Choroid plexus epithelial cell (primary cell): ENCODE data around the gene FAM229B.
A peak's percentile ranks its signal among the peaks of the same experiment; 100 is the strongest.

Source experiments
- DNase-seq: peaks from one replicate; pipeline ENCODE4 v3.0.0-alpha.2; 2010; ENCODE audit warnings: low read depth
- H3K4me3 ChIP-seq: 2 replicates; pipeline ENCODE4 v1.5.1; 2011; ENCODE audit warnings: low read depth, mild to moderate bottlenecking, control low read depth, low read length, moderate library complexity
- CTCF ChIP-seq: conservative IDR thresholded peaks from 2 replicates; pipeline ENCODE4 v1.5.1; 2011; ENCODE audit warnings: low read depth, mild to moderate bottlenecking, control low read depth, inconsistent platforms, low read length, moderate library complexity

Gene FAM229B, protein sequence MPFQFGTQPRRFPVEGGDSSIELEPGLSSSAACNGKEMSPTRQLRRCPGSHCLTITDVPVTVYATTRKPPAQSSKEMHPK

DNA sequence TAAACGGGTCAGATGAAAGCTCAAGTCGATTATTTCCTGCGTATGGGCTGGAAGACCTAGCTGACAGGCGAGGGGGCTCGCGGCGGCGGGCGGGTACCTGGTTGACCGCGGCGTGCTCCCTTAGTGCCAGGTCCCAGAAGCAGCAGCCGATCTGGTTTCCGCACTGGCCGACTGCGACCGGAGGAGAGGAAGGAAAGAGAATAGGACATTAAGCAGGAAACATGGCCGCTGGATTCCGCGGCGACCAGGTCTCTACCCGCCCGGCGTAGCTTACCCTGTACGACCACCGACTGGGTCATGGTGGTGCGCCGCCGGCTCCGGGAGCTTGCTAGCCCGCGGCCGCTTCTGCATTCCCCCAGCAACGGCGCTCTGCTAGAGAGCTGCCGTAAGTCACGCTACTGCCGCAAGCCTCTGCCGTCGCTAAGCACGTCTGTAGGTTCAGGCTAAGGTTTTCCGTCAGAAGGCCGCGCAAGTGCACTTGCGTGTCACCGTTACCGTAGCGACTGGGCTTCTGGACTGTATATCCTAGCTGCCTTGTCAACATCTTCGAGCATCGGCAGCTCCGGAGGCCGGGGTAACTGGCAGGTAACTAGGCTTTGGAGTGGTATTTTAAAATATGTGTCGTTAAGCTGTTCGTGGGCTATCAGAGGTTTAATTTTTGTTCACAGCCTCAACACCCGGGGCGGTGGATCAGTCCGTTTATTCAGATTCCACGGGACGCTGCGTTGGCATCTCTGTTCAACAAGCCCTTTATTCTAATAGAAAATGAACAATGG, at the start of gene FAM229B, which contains the start of gene TUBE1:
Gene FAM229B (plus strand): TSS at position 456 of the 776 bp plus-strand sequence. CDS start 11,693 bp downstream, outside the sequence.
Gene TUBE1 (minus strand): TSS at position 347 of the 776 bp plus-strand sequence. CDS start 48 bp downstream, at position 299.
- DNase-seq, result peak; percentile 99
- peak within 1 kb of the TSS; percentile 87 for H3K4me3 ChIP-seq
- no peak for TF ChIP-seq CTCF

DNA sequence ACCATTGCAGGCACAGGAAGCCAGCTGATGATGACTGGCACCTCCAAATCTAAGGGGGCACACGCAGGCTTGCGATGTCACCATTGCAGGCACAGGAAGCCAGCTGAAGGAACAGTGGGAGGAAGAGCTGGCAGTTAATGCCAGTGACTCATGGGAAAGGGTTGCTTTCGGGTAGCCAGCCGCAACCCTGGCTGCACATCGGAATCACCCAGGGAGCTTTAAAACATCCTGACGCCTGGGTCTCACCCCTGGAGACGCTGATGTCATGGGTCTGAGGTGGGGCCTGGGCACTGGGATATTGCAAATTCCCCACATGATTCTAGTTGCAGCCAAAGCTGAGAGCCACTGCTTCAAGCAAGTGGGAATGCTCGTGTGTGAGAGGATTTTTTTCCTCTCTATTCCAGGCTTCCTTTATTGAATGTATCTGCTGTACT, 49.6 kb upstream of the FAM229B start:
- H3K4me3 ChIP-seq, result no peak overlapping the region

GRCh38 chr6:112038268-112038667, 49.1 kb upstream of the FAM229B start:
- TF ChIP-seq CTCF, result no peak
- DNase-seq, result peak; percentile 53
- no peak overlapping the region for H3K4me3 ChIP-seq

More for the DNA sequence above, 49.6 kb upstream of the FAM229B start:
- TF ChIP-seq CTCF, result no peak
- DNase-seq, result peak; percentile 91

DNA sequence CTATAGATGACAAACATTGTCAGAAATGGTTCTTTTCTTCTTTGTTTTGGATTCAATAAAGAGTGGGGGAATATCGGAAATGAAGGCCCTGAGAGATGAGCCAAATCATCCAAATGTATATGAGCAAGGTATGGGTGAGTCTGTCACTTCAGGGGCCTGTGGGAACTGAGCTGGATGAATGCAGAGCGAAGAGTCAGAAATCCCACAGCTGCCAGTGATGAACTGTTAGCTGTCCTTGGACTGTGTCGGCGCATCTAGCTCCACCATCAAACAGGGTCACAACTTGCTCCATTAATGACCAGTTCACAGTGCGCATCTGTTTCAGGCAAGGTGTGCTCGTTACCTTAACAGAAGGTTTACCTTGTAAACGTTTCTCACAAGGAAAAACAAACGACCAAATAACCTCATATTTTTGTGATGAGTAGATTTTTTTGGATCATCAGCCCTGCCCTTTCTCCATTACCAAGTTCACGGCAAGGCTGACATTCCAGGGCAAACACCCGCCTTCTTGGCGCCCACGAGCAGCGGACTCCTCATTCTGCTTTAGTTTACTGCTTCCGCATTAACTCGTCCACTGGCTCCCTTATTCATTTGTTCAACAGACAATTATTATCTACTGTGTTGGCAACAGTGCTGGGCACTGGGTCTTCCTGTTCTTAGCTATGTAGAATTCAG, 48.5 kb upstream of the FAM229B start:
- no peak for DNase-seq
- no peak for TF ChIP-seq CTCF
- no peak overlapping the region for H3K4me3 ChIP-seq

DNA sequence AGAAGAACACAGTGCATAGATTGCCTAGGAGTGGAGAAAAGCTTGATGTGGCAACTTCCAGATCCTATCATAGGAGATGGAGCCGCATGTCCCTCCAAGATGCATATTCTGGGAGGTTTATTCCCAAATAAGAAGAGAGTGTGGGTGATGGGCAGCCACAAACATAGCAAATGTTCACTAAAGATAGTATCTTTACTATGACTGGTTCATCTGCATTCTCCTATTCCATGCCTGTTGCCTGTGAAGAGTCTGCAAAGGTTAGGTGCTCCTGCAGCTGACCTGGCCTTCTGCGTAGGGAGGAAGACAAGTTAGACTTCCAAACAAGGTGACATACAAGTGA, 48.0 kb upstream of the FAM229B start:
- DNase-seq, result no peak
- H3K4me3 ChIP-seq, result no peak overlapping the region
- no peak for TF ChIP-seq CTCF

- H3K4me3 ChIP-seq, result no peak overlapping the region
- TF ChIP-seq CTCF, result no peak
- DNase-seq, result no peak
Measured at GRCh38 chr6:112040956-112041355, 46.4 kb upstream of the FAM229B start.

- H3K4me3 ChIP-seq, result no peak overlapping the region
- DNase-seq, result no peak
- no peak for TF ChIP-seq CTCF
Measured at GRCh38 chr6:112041535-112041934, 45.9 kb upstream of the FAM229B start.
